PC-3 (cell line): Measurements from ENCODE around the gene FMNL2. TPM values are rescaled to one million over a fixed set of nuclear protein-coding genes. Genes with fewer than 3 reads are reported as not detected.

ENCODE experiments used
- ATAC-seq: fragments of 200-7000 bp; cut with Tn5 transposase; 2 replicates; pipeline ENCODE4 v1.9.1; 2020; ENCODE audit warnings: mild to moderate bottlenecking, moderate library complexity
- BruUV-seq: library from RNA; stranded (reverse); fragments of 400-500 nt; replicated peaks from 2 replicates; lab custom pipeline; 2021; lab: Mats Ljungman, UMichigan
- CTCF ChIA-PET: fragments of 300-600 bp; sonication (Branson Sonifier 250); formaldehyde crosslinking; loops from one replicate; lab custom pipeline; 2022; ENCODE audit warnings: antibody characterized with exemption; lab: Charles Lee
- POLR2A ChIA-PET: fragments of 300-600 bp; sonication (Branson Sonifier 250); formaldehyde crosslinking; loops from one replicate; lab custom pipeline; 2022; ENCODE audit warnings: antibody characterized with exemption; ENCODE audit not compliant: unreplicated experiment; lab: Charles Lee
- DNase-seq: peaks from one replicate; pipeline ENCODE4 v3.0.0-alpha.2; 2015
- H2AFZ ChIP-seq: fragments of 300-600 bp; sonication (generic); 2 replicates; pipeline ENCODE4 v1.6.0; 2016; ENCODE audit warnings: antibody characterized with exemption, low read length
- H3F3A ChIP-seq: fragments of 300-600 bp; sonication (generic); one replicate; pipeline ENCODE4 v1.6.0; 2017; ENCODE audit warnings: antibody characterized with exemption, low read length, control low read depth, mild to moderate bottlenecking; ENCODE audit not compliant: unreplicated experiment
- H3K27ac ChIP-seq: fragments of 300-600 bp; sonication (generic); 2 replicates; pipeline ENCODE4 v1.5.1; 2016; ENCODE audit warnings: mild to moderate bottlenecking, low read length
- H3K27me3 ChIP-seq: fragments of 300-600 bp; sonication (generic); 2 replicates; pipeline ENCODE4 v1.6.1; 2016; ENCODE audit warnings: low read length, mixed read lengths
- H3K36me3 ChIP-seq: fragments of 300-600 bp; sonication (generic); 2 replicates; pipeline ENCODE4 v1.6.1; 2016; ENCODE audit warnings: low read depth, mixed run types, low read length, mixed read lengths
- H3K4me1 ChIP-seq: fragments of 300-600 bp; sonication (generic); 2 replicates; pipeline ENCODE4 v1.5.1; 2016; ENCODE audit warnings: low read length; ENCODE audit not compliant: insufficient read depth
- H3K4me2 ChIP-seq: fragments of 300-600 bp; sonication (generic); 2 replicates; pipeline ENCODE4 v1.6.0; 2016; ENCODE audit warnings: low read length
- H3K4me3 ChIP-seq: fragments of 300-600 bp; sonication (generic); 2 replicates; pipeline ENCODE4 v1.5.1; 2016; ENCODE audit warnings: mild to moderate bottlenecking, low read length, mixed read lengths
- H3K79me2 ChIP-seq: fragments of 300-600 bp; sonication (generic); 2 replicates; pipeline ENCODE4 v1.6.1; 2017; ENCODE audit warnings: low read length, mixed read lengths
- H3K9ac ChIP-seq: fragments of 300-600 bp; sonication (generic); 2 replicates; pipeline ENCODE4 v1.6.0; 2016; ENCODE audit warnings: mild to moderate bottlenecking, low read length
- H3K9me2 ChIP-seq: fragments of 300-600 bp; sonication (generic); replicated peaks from 2 replicates; pipeline ENCODE4 v1.6.1; 2016; ENCODE audit warnings: mixed run types, low read length, mixed read lengths
- H3K9me3 ChIP-seq: fragments of 300-600 bp; sonication (generic); 2 replicates; pipeline ENCODE4 v1.6.1; 2016; ENCODE audit warnings: low read length, mixed read lengths
- H4K20me1 ChIP-seq: fragments of 300-600 bp; sonication (generic); 2 replicates; pipeline ENCODE4 v1.6.1; 2016; ENCODE audit warnings: low read length, mixed read lengths
- CTCF ChIP-seq: fragments of 300-600 bp; sonication (generic); conservative IDR thresholded peaks from 2 replicates; pipeline ENCODE4 v1.5.1; 2017; ENCODE audit warnings: antibody characterized with exemption, low read depth, mild to moderate bottlenecking, low read length
- EZH2 ChIP-seq: fragments of 300-600 bp; sonication (generic); IDR thresholded peaks from one replicate; pipeline ENCODE4 v1.6.1; 2017; ENCODE audit warnings: antibody characterized with exemption, mild to moderate bottlenecking, low read length; ENCODE audit not compliant: unreplicated experiment
- EZH2phosphoT487 ChIP-seq: fragments of 300-600 bp; sonication (generic); IDR thresholded peaks from 2 replicates; pipeline ENCODE4 v1.6.1; 2018; ENCODE audit warnings: mild to moderate bottlenecking, antibody characterized with exemption, low read length, borderline replicate concordance
- intact Hi-C: fragments of 100-400 bp; cut with micrococcal nuclease; formaldehyde crosslinking; loops from 2 replicates; pipeline ENCODE4 v1.9.0; 2023
- total RNA-seq: library from RNA; depleted of rRNA; stranded (reverse); fragments of >200 nt; gene quantifications from 2 replicates; pipeline ENCODE4 v1.2.3, GENCODE V29; 2014

Gene FMNL2
- total RNA-seq, 1 experiment from 2014 or later = 15.8 TPM

GRCh38 chr2:152326710-152327109 lies 8.3 kb upstream of the FMNL2 start:
- Histone ChIP-seq H3F3A (no peaks in the 10 kb centered on the region), H3K4me1 (no peaks in the 10 kb centered on the region), H2AFZ (no peak overlapping the region), H3K79me2 (no peaks in the 10 kb centered on the region), H4K20me1 (no peaks in the 10 kb centered on the region), H3K27ac (no peak overlapping the region), H3K27me3 (no peaks in the 10 kb centered on the region), H3K36me3 (no peaks in the 10 kb centered on the region), H3K4me2 (no peak overlapping the region), H3K4me3 (no peak overlapping the region), H3K9me2 (no peaks in the 10 kb centered on the region), H3K9ac (no peak overlapping the region), H3K9me3 (no peaks in the 10 kb centered on the region)
- POLR2A ChIA-PET = no interaction called here
- no peak for ATAC-seq
- no TSS peak for BruUV-seq
- TF ChIP-seq CTCF = no peak
- no peak for TF ChIP-seq EZH2phosphoT487
- no peak for TF ChIP-seq EZH2
- intact Hi-C loops = no loop called here
- CTCF ChIA-PET = no interaction called here
- no peak for DNase-seq

- no peaks in the 10 kb centered on the region for H3K9me3 ChIP-seq
- intact Hi-C loops = no loop called here
- ChIA-PET CTCF (no interaction called here), POLR2A (no interaction called here)
- no peaks in the 10 kb centered on the region for H3F3A ChIP-seq
- no peaks in the 10 kb centered on the region for H3K36me3 ChIP-seq
- no peak overlapping the region for H3K4me2 ChIP-seq
- H3K9me2 ChIP-seq = no peaks in the 10 kb centered on the region
- no peak overlapping the region for H3K9ac ChIP-seq
- no peak overlapping the region for H3K4me3 ChIP-seq
- H4K20me1 ChIP-seq = no peaks in the 10 kb centered on the region
- DNase-seq = no peak
- no peaks in the 10 kb centered on the region for H3K79me2 ChIP-seq
- H3K4me1 ChIP-seq = no peaks in the 10 kb centered on the region
- no peak overlapping the region for H3K27ac ChIP-seq
- no peak overlapping the region for H2AFZ ChIP-seq
- TF ChIP-seq EZH2phosphoT487 (no peak), CTCF (no peak), EZH2 (no peak)
- H3K27me3 ChIP-seq = no peaks in the 10 kb centered on the region
- BruUV-seq = no TSS peak
- no peak for ATAC-seq
These were observed 7.0 kb upstream of the FMNL2 start for GRCh38 chr2:152328013-152328412.

- no peaks in the 10 kb centered on the region for H3K27me3 ChIP-seq
- H3K4me3 ChIP-seq = no peak overlapping the region
- DNase-seq (peak; percentile 18), ATAC-seq (no peak)
- TF ChIP-seq EZH2 (no peak), CTCF (no peak), EZH2phosphoT487 (no peak)
- CTCF ChIA-PET = no interaction called here
- POLR2A ChIA-PET = no interaction called here
- no peaks in the 10 kb centered on the region for H3K9me3 ChIP-seq
- BruUV-seq = no TSS peak
- H3K4me2 ChIP-seq = no peak overlapping the region
- intact Hi-C loops = loop anchor here (10.0 kb wide), 1 partner anchor 114 kb away; no protein-coding TSS in a partner anchor
- no peak overlapping the region for H3K9ac ChIP-seq
- no peaks in the 10 kb centered on the region for H3K36me3 ChIP-seq
- H3F3A ChIP-seq = no peaks in the 10 kb centered on the region
- peaks cover 8% of the 10 kb centered on the region for H3K4me1 ChIP-seq
- no peaks in the 10 kb centered on the region for H3K9me2 ChIP-seq
- no peak overlapping the region for H3K27ac ChIP-seq
- peaks cover under 1% of the 10 kb centered on the region; the same call in 1 of the 2 replicates for H3K79me2 ChIP-seq
- no peak overlapping the region for H2AFZ ChIP-seq
- no peaks in the 10 kb centered on the region for H4K20me1 ChIP-seq
These were observed 4.6 kb upstream of the FMNL2 start for GRCh38 chr2:152330235-152330866.
